IgD-negative memory B cell (primary cell): ENCODE measurements around the gene NCS1. TPM values are rescaled to one million over a fixed set of nuclear protein-coding genes. Genes with fewer than 3 reads are reported as not detected.
A peak's percentile ranks its signal among the peaks of the same experiment; 100 is the strongest.

ENCODE experiments used
- H3K27ac Mint-ChIP-seq, 3 donors: one replicate each; pipeline ENCODE4 v1.8.0; 2020 to 2022; ENCODE audit warnings: mild to moderate bottlenecking in 3 of 3, mixed read lengths in 3 of 3, moderate library complexity in 1 of 3
- H3K27me3 Mint-ChIP-seq: one replicate; pipeline ENCODE4 v1.8.0; 2021; ENCODE audit warnings: mixed read lengths
- H3K36me3 Mint-ChIP-seq: one replicate; pipeline ENCODE4 v1.8.0; 2020; ENCODE audit warnings: mild to moderate bottlenecking, mixed read lengths
- H3K4me1 Mint-ChIP-seq, 3 donors: one replicate each; pipeline ENCODE4 v1.8.0; 2020 to 2022; ENCODE audit warnings: mixed read lengths in 3 of 3, mild to moderate bottlenecking in 1 of 3
- H3K4me3 Mint-ChIP-seq, 4 donors: one replicate each; pipeline ENCODE4 v1.8.0; 2020 to 2022; ENCODE audit warnings: mild to moderate bottlenecking in 4 of 4, mixed read lengths in 4 of 4, moderate library complexity in 3 of 4
- H3K9me3 Mint-ChIP-seq, 3 donors: one replicate each; pipeline ENCODE4 v1.8.0; 2020 to 2021; ENCODE audit warnings: mixed read lengths in 3 of 3, mild to moderate bottlenecking in 1 of 3
- polyA plus RNA-seq: library from polyadenylated mRNA; unstranded; fragments of 300-500 nt; fragmentation: Illumina TruSeq; gene quantifications from one replicate; pipeline ENCODE4 v1.2.3, GENCODE V29; 2021

NCS1 gene
- polyA plus RNA-seq, 1 donor from 2014 or later = not detected

GRCh38 chr9:130201974-130202373 lies 29.8 kb downstream of the NCS1 start:
- H3K27me3 Mint-ChIP-seq = peaks cover 4% of the 10 kb centered on the region
- H3K27ac Mint-ChIP-seq = no peak overlapping the region
- H3K4me1 Mint-ChIP-seq = no peaks in the 10 kb centered on the region
- H3K36me3 Mint-ChIP-seq = no peaks in the 10 kb centered on the region
- H3K4me3 Mint-ChIP-seq = no peak overlapping the region
- no peaks in the 10 kb centered on the region for H3K9me3 Mint-ChIP-seq

GRCh38 chr9:130204341-130204740 lies 32.1 kb downstream of the NCS1 start:
- Mint-ChIP-seq H3K4me3 (no peak overlapping the region), H3K36me3 (no peaks in the 10 kb centered on the region), H3K27me3 (peaks cover 4% of the 10 kb centered on the region), H3K4me1 (no peaks in the 10 kb centered on the region), H3K27ac (no peak overlapping the region), H3K9me3 (no peaks in the 10 kb centered on the region)

GRCh38 chr9:130204959-130205358 lies 32.8 kb downstream of the NCS1 start:
- Mint-ChIP-seq H3K4me1 (no peaks in the 10 kb centered on the region), H3K4me3 (no peak overlapping the region), H3K9me3 (no peaks in the 10 kb centered on the region), H3K27ac (no peak overlapping the region), H3K36me3 (no peaks in the 10 kb centered on the region), H3K27me3 (peaks cover 4% of the 10 kb centered on the region)

- Mint-ChIP-seq H3K27me3 (peaks cover 5% of the 10 kb centered on the region), H3K4me3 (no peak overlapping the region), H3K4me1 (no peaks in the 10 kb centered on the region), H3K36me3 (no peaks in the 10 kb centered on the region), H3K9me3 (no peaks in the 10 kb centered on the region), H3K27ac (no peak overlapping the region)
Observed at GRCh38 chr9:130205912-130206311, 33.7 kb downstream of the NCS1 start.

- no peaks in the 10 kb centered on the region for H3K36me3 Mint-ChIP-seq
- H3K27me3 Mint-ChIP-seq = peaks cover 5% of the 10 kb centered on the region
Observed at GRCh38 chr9:130206579-130206978, 34.4 kb downstream of the NCS1 start.

GRCh38 chr9:130207241-130207992 lies 35.2 kb downstream of the NCS1 start:
- Mint-ChIP-seq H3K9me3 (no peaks in the 10 kb centered on the region), H3K36me3 (no peaks in the 10 kb centered on the region), H3K27me3 (peaks cover 8% of the 10 kb centered on the region), H3K4me1 (no peaks in the 10 kb centered on the region), H3K4me3 (no peak overlapping the region), H3K27ac (peak overlapping the region in 1 of 3 donors; percentile 62)

More at GRCh38 chr9:130206579-130206978, 34.4 kb downstream of the NCS1 start:
- Mint-ChIP-seq H3K9me3 (no peaks in the 10 kb centered on the region), H3K27ac (no peak overlapping the region), H3K4me1 (no peaks in the 10 kb centered on the region), H3K4me3 (no peak overlapping the region)

GRCh38 chr9:130208600-130209347 lies 36.6 kb downstream of the NCS1 start:
- Mint-ChIP-seq H3K4me3 (no peak overlapping the region), H3K27me3 (peaks cover 6% of the 10 kb centered on the region), H3K27ac (peak overlapping the region in 1 of 3 donors; percentile 37), H3K9me3 (no peaks in the 10 kb centered on the region), H3K4me1 (no peaks in the 10 kb centered on the region), H3K36me3 (peaks cover 1% of the 10 kb centered on the region)

GRCh38 chr9:130209422-130209821 lies 37.2 kb downstream of the NCS1 start:
- H3K27ac Mint-ChIP-seq = peak overlapping the region in 1 of 3 donors; percentile 37
- H3K27me3 Mint-ChIP-seq = peaks cover 6% of the 10 kb centered on the region
- peak overlapping the region in 1 of 4 donors; percentile 30 for H3K4me3 Mint-ChIP-seq
- H3K4me1 Mint-ChIP-seq = no peaks in the 10 kb centered on the region
- H3K36me3 Mint-ChIP-seq = peaks cover 1% of the 10 kb centered on the region
- H3K9me3 Mint-ChIP-seq = no peaks in the 10 kb centered on the region

GRCh38 chr9:130211548-130212226 lies 39.5 kb downstream of the NCS1 start:
- Mint-ChIP-seq H3K4me1 (no peaks in the 10 kb centered on the region), H3K27me3 (peaks cover 6% of the 10 kb centered on the region), H3K9me3 (no peaks in the 10 kb centered on the region), H3K36me3 (peaks cover 1% of the 10 kb centered on the region), H3K4me3 (no peak overlapping the region), H3K27ac (no peak overlapping the region)

GRCh38 chr9:130212543-130213297 lies 40.5 kb downstream of the NCS1 start:
- H3K9me3 Mint-ChIP-seq = no peaks in the 10 kb centered on the region
- H3K36me3 Mint-ChIP-seq = peaks cover 1% of the 10 kb centered on the region
- peaks cover 6% of the 10 kb centered on the region for H3K27me3 Mint-ChIP-seq
- H3K4me3 Mint-ChIP-seq = no peak overlapping the region
- H3K27ac Mint-ChIP-seq = no peak overlapping the region
- H3K4me1 Mint-ChIP-seq = no peaks in the 10 kb centered on the region

GRCh38 chr9:130213911-130214761 lies 41.9 kb downstream of the NCS1 start:
- Mint-ChIP-seq H3K4me1 (no peaks in the 10 kb centered on the region), H3K4me3 (no peak overlapping the region), H3K36me3 (peaks cover 1% of the 10 kb centered on the region), H3K9me3 (no peaks in the 10 kb centered on the region), H3K27ac (peak overlapping the region in 1 of 3 donors; percentile 35), H3K27me3 (peaks cover 6% of the 10 kb centered on the region)

GRCh38 chr9:130214776-130215340 lies 42.7 kb downstream of the NCS1 start:
- peaks cover 1% of the 10 kb centered on the region for H3K36me3 Mint-ChIP-seq
- peak overlapping the region in 1 of 3 donors; percentile 35 for H3K27ac Mint-ChIP-seq
- H3K27me3 Mint-ChIP-seq = peaks cover 6% of the 10 kb centered on the region
- H3K9me3 Mint-ChIP-seq = no peaks in the 10 kb centered on the region
- H3K4me3 Mint-ChIP-seq = no peak overlapping the region
- H3K4me1 Mint-ChIP-seq = no peaks in the 10 kb centered on the region

- H3K4me3 Mint-ChIP-seq = no peak overlapping the region
- no peak overlapping the region for H3K27ac Mint-ChIP-seq
- peaks cover 0 to 2% (median 0%) of the 10 kb centered on the region in 3 donors for H3K4me1 Mint-ChIP-seq
- H3K9me3 Mint-ChIP-seq = no peaks in the 10 kb centered on the region
- peaks cover 6% of the 10 kb centered on the region for H3K27me3 Mint-ChIP-seq
- peaks cover 1% of the 10 kb centered on the region for H3K36me3 Mint-ChIP-seq
Observed at GRCh38 chr9:130215341-130216119, 43.3 kb downstream of the NCS1 start.
